Skeletal muscle tissue (tissue), 4 donors: ENCODE data around the gene RPL19. TPM values are rescaled to one million over a fixed set of nuclear protein-coding genes. Genes with fewer than 3 reads are reported as not detected.

ENCODE experiments used
- H3K27ac ChIP-seq: one replicate; pipeline ENCODE4 v1.7.0; 2013; ENCODE audit warnings: mild to moderate bottlenecking, low read depth, low read length, inconsistent platforms
- H3K27me3 ChIP-seq, 3 donors: one replicate each; pipeline ENCODE4 v1.7.0; 2013; ENCODE audit warnings: low read length in 3 of 3; ENCODE audit not compliant: control insufficient read depth in 3 of 3, insufficient read depth in 3 of 3
- H3K36me3 ChIP-seq, 3 donors: one replicate each; pipeline ENCODE4 v1.7.0; 2013; ENCODE audit warnings: low read length in 3 of 3; ENCODE audit not compliant: control insufficient read depth in 3 of 3, insufficient read depth in 3 of 3
- H3K4me1 ChIP-seq, 3 donors: one replicate each; pipeline ENCODE4 v1.7.0; 2013; ENCODE audit warnings: low read length in 3 of 3, mild to moderate bottlenecking in 3 of 3; ENCODE audit not compliant: control insufficient read depth in 3 of 3, insufficient read depth in 3 of 3
- H3K4me3 ChIP-seq, 3 donors: one replicate each; pipeline ENCODE4 v1.7.0; 2013; ENCODE audit warnings: low read length in 3 of 3
- H3K9ac ChIP-seq, 3 donors: one replicate each; pipeline ENCODE4 v1.7.0; 2013; ENCODE audit warnings: low read length in 3 of 3, mild to moderate bottlenecking in 3 of 3, moderate library complexity in 2 of 3, low read depth in 1 of 3
- H3K9me3 ChIP-seq, 3 donors: one replicate each; pipeline ENCODE4 v1.7.0; 2013; ENCODE audit warnings: low read length in 3 of 3; ENCODE audit not compliant: control insufficient read depth in 3 of 3
- total RNA-seq: library from RNA; depleted of rRNA; stranded (reverse); fragments of >200 nt; gene quantifications from one replicate; pipeline ENCODE4 v1.2.3, GENCODE V29; 2014
- donor health status: Osteomylitis.

Gene RPL19
- total RNA-seq, 1 donor from 2014 or later, result 1,766 TPM

DNA sequence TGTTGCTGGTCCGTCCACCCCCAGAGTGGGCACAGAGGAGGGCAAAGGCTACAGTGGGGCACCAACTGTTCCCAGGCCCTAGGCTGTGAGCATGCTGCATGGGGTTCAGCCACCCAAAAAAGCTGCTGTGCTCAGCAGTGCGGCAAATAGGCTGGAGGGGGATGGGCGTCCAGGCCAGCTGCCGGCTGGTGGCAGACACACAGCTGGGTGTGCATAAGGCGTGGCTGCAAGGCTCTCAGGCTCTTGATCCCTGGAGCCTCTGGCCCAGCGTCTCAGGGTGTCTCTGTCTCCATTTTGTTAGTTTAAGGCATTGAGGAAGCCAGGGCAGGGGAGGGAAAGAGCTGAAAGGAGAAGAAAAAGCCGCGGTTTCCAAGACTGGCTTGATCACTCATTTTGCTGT, 8.8 kb downstream of the RPL19 start:
- Histone ChIP-seq H3K9ac (peak overlapping the region; percentile 72 to 81 (median 76)), H3K4me1 (peaks cover 16 to 27% (median 25%) of the 10 kb centered on the region in 3 donors), H3K9me3 (no peaks in the 10 kb centered on the region), H3K36me3 (peaks cover 12 to 13% (median 12%) of the 10 kb centered on the region in 3 donors), H3K4me3 (peak overlapping the region in 2 of 3 donors; percentile 46 to 61), H3K27ac (peak overlapping the region; percentile 91), H3K27me3 (no peaks in the 10 kb centered on the region)

DNA sequence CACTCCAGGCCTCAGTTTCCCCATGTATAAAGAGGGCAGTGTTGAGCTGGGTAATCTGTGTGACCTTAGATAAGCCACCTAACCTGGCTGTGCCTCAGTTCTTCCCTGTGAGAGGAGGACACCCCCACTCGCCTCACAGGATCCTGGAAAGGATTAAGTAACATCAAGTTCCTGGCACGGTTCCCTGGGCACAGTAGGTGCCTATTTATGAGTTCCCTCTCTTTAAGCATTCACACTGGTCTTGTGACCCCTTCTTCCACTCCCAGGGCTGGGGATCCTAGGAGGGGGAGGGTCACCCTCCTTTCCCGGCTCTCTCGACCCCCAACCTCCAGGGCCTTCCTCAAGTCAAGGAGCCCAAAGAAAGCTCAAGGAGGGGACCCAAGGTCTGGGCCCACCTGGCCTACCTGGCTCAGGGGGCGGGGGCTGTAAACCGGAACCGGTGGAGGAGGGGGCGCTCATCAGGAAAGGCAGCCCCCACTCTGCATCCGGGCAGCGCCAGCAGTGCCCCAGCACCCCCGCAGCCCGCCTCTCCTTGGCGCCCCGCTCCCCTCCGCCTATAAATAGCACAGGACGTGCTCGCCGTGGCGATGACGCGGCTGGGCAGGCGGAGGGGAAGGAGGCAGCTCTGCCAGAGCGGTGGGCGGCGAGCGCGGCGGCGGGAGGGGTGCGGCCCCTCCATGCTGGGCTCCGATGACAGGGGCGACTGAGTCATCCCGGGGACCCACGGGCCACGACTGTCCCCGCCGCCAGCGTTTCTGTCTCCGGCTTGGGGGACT, 9.4 kb downstream of the RPL19 start:
- H3K4me3 ChIP-seq, result peak overlapping the region; percentile 48 to 66 (median 61)
- no peaks in the 10 kb centered on the region for H3K9me3 ChIP-seq
- H3K9ac ChIP-seq, result peak overlapping the region; percentile 72 to 81 (median 76)
- peaks cover 6 to 7% (median 6%) of the 10 kb centered on the region in 3 donors for H3K36me3 ChIP-seq
- no peaks in the 10 kb centered on the region for H3K27me3 ChIP-seq
- H3K4me1 ChIP-seq, result peaks cover 16 to 27% (median 25%) of the 10 kb centered on the region in 3 donors
- peak overlapping the region; percentile 91 for H3K27ac ChIP-seq

- Histone ChIP-seq H3K36me3 (peaks cover 1 to 2% (median 2%) of the 10 kb centered on the region in 3 donors), H3K4me1 (peaks cover 16 to 27% (median 25%) of the 10 kb centered on the region in 3 donors), H3K27ac (peak overlapping the region; percentile 91), H3K27me3 (no peaks in the 10 kb centered on the region), H3K4me3 (peak overlapping the region; percentile 48 to 66 (median 61)), H3K9me3 (no peaks in the 10 kb centered on the region), H3K9ac (peak overlapping the region; percentile 72 to 81 (median 76))
Observed at GRCh38 chr17:39210093-39210434, 10.0 kb downstream of the RPL19 start.

GRCh38 chr17:39212195-39212810, 12.2 kb downstream of the RPL19 start:
- Histone ChIP-seq H3K27ac (no peak overlapping the region), H3K9me3 (no peaks in the 10 kb centered on the region), H3K4me3 (no peak overlapping the region), H3K9ac (no peak overlapping the region), H3K27me3 (no peaks in the 10 kb centered on the region), H3K4me1 (peaks cover 16 to 24% (median 22%) of the 10 kb centered on the region in 3 donors), H3K36me3 (no peaks in the 10 kb centered on the region)

GRCh38 chr17:39212841-39213480, 12.9 kb downstream of the RPL19 start:
- Histone ChIP-seq H3K4me1 (peaks cover 16 to 24% (median 21%) of the 10 kb centered on the region in 3 donors), H3K4me3 (no peak overlapping the region), H3K9me3 (no peaks in the 10 kb centered on the region), H3K27me3 (no peaks in the 10 kb centered on the region), H3K27ac (no peak overlapping the region), H3K36me3 (no peaks in the 10 kb centered on the region), H3K9ac (no peak overlapping the region)

DNA sequence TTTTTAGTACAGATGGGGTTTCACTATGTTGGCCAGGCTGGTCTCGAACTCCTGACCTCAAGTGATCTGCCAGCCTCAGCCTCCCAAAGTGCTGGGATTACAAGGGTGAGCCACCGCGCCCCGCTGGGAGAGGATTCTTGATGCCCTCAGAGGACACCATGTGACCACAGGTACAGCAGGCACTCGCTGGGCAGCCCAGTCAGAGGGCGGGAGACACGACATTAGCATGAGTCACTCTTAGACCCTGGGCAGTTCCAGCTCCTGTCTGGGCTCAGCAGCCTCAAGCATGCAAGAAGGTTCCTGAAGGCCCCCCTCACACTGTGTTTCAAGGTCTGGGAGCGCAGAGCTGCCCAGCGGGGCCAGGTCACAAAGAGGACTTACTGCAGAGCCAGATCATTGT, 13.8 kb downstream of the RPL19 start:
- H3K4me1 ChIP-seq, result peaks cover 12 to 19% (median 19%) of the 10 kb centered on the region in 3 donors
- H3K9me3 ChIP-seq, result no peaks in the 10 kb centered on the region
- no peak overlapping the region for H3K4me3 ChIP-seq
- no peak overlapping the region for H3K9ac ChIP-seq
- no peaks in the 10 kb centered on the region for H3K27me3 ChIP-seq
- no peaks in the 10 kb centered on the region for H3K36me3 ChIP-seq
- no peak overlapping the region for H3K27ac ChIP-seq

GRCh38 chr17:39217734-39218369, 17.8 kb downstream of the RPL19 start:
- H3K4me3 ChIP-seq, result no peak overlapping the region
- H3K4me1 ChIP-seq, result peaks cover 15 to 20% (median 20%) of the 10 kb centered on the region in 3 donors
- H3K36me3 ChIP-seq, result no peaks in the 10 kb centered on the region
- no peaks in the 10 kb centered on the region for H3K9me3 ChIP-seq
- no peak overlapping the region for H3K27ac ChIP-seq
- peaks cover 0 to 4% (median 0%) of the 10 kb centered on the region in 3 donors for H3K27me3 ChIP-seq
- no peak overlapping the region for H3K9ac ChIP-seq

DNA sequence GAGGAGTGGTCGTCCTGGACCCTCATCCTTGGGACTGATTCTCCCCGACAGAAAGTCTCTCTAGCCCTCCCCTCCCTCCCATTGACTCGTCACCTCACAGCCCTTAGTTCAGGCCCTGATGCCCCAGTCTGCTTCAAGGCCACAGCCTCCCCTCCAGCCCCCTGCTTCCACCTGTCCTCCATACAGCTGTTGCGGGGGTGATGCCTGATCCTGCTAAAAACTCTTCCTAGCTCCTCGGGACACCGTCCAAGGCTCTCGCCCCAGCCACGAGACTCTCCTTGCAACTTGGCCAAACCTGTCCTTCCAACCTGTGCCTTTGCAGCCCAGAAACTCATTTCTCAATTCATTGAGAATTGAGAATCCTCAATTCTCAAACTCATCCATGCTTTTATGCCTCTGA, 18.8 kb downstream of the RPL19 start:
- peaks cover 1 to 9% (median 2%) of the 10 kb centered on the region in 3 donors for H3K27me3 ChIP-seq
- no peaks in the 10 kb centered on the region for H3K9me3 ChIP-seq
- peak overlapping the region in 2 of 3 donors; percentile 3 to 8 for H3K9ac ChIP-seq
- no peak overlapping the region for H3K4me3 ChIP-seq
- peaks cover 15 to 20% (median 20%) of the 10 kb centered on the region in 3 donors for H3K4me1 ChIP-seq
- H3K36me3 ChIP-seq, result no peaks in the 10 kb centered on the region
- no peak overlapping the region for H3K27ac ChIP-seq

GRCh38 chr17:39219647-39220154, 19.6 kb downstream of the RPL19 start:
- Histone ChIP-seq H3K9me3 (no peaks in the 10 kb centered on the region), H3K36me3 (no peaks in the 10 kb centered on the region), H3K27me3 (peaks cover 4 to 16% (median 8%) of the 10 kb centered on the region in 3 donors), H3K4me3 (no peak overlapping the region), H3K9ac (peak overlapping the region in 1 of 3 donors; percentile 66), H3K4me1 (peaks cover 15 to 21% (median 20%) of the 10 kb centered on the region in 3 donors), H3K27ac (peak overlapping the region; percentile 32)
